HG03196 (cell line): ENCODE data around the gene GRIP2.

Source experiments
- ATAC-seq: cut with Tn5 transposase; IDR thresholded peaks from one replicate; pipeline ENCODE4 v1.9.1; 2021; ENCODE audit not compliant: unreplicated experiment

GRIP2 gene

GRCh38 chr3:14439501-14440167 is 100.5 kb downstream of the GRIP2 start:
- ATAC-seq, result no peak
